ENCODE measurements around the gene SLU7. TPM values are rescaled to one million over a fixed set of nuclear protein-coding genes. Genes with fewer than 3 reads are reported as not detected.

The SLU7 gene
- total RNA-seq, 1 experiment from 2014 or later, result 42.3 TPM

DNA sequence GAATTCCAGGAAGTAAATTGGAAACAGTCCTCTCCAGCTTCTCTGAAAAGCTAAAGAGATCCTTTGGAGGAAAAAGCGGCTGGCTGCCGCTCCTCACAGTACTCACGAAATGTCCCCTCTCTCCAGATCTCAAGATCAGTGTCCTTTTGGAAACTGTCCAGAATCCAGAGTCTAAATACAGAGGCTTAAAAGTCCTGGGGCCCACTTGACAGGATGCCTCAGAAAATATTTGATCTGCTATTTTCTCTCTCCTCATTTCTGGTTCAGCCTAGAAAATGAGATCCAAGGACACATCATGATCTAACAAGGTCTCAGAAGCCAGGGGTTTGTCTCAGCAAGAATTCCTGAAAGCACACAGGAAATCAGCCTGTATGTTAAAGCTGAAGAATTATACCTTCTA, 55.7 kb downstream of the SLU7 start:
- Histone ChIP-seq H3K27me3 (no peaks in the 10 kb centered on the region), H3K4me3 (no peak overlapping the region), H3K36me3 (no peaks in the 10 kb centered on the region), H3K9me3 (no peaks in the 10 kb centered on the region)
- no peak for DNase-seq

GRCh38 chr5:160361624-160362228, 57.2 kb downstream of the SLU7 start:
- no peaks in the 10 kb centered on the region for H3K9me3 ChIP-seq
- no peak for DNase-seq
- no peaks in the 10 kb centered on the region for H3K36me3 ChIP-seq
- H3K27me3 ChIP-seq, result no peaks in the 10 kb centered on the region
- no peak overlapping the region for H3K4me3 ChIP-seq

- Histone ChIP-seq H3K36me3 (no peaks in the 10 kb centered on the region), H3K9me3 (no peaks in the 10 kb centered on the region), H3K27me3 (no peaks in the 10 kb centered on the region), H3K4me3 (no peak overlapping the region)
- no peak for DNase-seq
Observed at GRCh38 chr5:160360310-160360709, 58.6 kb downstream of the SLU7 start.

DNA sequence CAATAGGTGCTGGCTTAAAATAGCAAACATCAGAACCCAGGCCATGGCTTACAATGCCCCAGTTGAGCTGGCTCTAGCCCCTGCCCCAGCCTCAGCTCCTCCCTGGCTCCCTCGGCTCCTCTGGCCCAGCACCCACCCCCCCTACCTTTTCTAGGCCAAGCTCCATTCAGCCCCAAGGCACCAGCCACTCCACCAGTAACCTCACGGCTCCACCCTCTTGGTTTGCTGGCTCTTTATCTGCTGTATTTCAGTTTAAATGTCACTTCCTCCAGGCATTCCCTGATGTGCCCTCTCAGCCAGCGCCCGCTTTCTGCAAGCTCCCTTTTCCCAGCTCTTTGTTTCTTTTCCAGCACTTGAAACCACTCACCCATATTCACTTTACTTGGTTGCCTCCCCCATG, 59.1 kb downstream of the SLU7 start:
- Histone ChIP-seq H3K9me3 (no peaks in the 10 kb centered on the region), H3K36me3 (no peaks in the 10 kb centered on the region), H3K4me3 (no peak overlapping the region), H3K27me3 (no peaks in the 10 kb centered on the region)
- no peak for DNase-seq

DNA sequence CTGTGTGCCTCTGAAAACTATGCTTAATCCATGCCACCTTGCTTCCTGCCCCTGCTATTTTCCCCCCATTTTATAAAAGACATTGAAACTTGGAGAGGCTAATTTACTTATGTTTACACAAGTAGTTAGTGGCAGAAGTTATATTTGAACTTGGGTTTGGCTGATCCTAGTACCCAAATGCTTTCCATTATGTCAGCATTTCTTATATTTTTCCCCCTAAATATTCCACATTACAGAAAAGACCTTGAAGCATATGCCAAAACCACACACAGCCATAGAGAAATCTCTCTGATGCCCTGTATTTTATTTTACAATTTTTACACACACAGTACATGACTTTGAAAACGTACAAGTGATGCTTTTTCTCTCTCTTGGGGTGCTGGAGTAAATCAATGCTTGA, 59.6 kb downstream of the SLU7 start:
- Histone ChIP-seq H3K27me3 (no peaks in the 10 kb centered on the region), H3K36me3 (no peaks in the 10 kb centered on the region)
- no peak for DNase-seq

GRCh38 chr5:160357861-160358411, 60.9 kb downstream of the SLU7 start:
- Histone ChIP-seq H3K4me3 (no peak overlapping the region), H3K27me3 (no peaks in the 10 kb centered on the region), H3K9me3 (no peaks in the 10 kb centered on the region), H3K36me3 (no peaks in the 10 kb centered on the region)
- DNase-seq, result no peak

More for the DNA sequence above, 59.6 kb downstream of the SLU7 start:
- Histone ChIP-seq H3K4me3 (no peak overlapping the region), H3K9me3 (no peaks in the 10 kb centered on the region)

- Histone ChIP-seq H3K9me3 (no peaks in the 10 kb centered on the region), H3K27me3 (no peaks in the 10 kb centered on the region), H3K36me3 (no peaks in the 10 kb centered on the region), H3K4me3 (no peak overlapping the region)
- DNase-seq, result no peak
Observed at GRCh38 chr5:160357394-160357793, 61.5 kb downstream of the SLU7 start.

DNA sequence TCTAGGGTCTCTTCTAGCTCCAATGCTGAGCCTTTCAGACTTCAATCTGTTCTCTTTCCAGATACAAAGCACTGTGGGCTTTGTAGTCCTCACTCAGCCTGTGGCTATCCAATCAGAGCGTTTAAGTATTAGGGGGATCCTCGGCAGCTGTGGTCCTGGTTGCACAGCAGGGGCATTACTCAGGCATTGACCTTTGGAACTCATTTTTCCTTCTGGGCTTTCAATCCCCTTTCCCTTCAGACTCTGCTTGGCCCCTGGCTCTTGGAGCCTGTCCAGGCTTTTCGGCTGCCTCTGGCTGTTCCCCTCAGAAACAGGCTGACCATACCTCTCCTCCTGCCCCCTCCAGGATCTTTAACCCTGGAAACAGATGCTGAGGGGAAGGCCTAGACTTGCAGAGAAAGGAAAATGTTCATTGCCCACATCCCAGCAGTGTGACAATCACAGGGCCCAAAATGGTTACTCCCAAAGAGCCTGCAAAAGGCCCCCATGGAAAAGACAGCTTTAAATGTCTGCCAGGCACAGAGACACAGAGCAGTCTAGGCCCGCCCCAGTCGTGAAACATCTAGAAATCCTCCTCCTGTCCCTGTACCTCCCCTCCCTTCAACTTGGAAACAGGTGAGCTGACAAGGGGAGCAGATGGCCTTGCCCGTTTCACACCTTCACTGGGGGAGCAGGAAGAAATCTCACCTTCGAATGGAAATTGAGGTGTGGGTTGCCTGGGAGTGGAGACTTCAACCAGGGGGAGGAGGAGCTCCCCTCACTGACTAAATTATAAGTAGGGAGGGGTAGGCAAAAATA, 62.1 kb downstream of the SLU7 start:
- no peak for DNase-seq
- Histone ChIP-seq H3K27me3 (no peaks in the 10 kb centered on the region), H3K36me3 (no peaks in the 10 kb centered on the region), H3K4me3 (no peak overlapping the region), H3K9me3 (no peaks in the 10 kb centered on the region)

DNA sequence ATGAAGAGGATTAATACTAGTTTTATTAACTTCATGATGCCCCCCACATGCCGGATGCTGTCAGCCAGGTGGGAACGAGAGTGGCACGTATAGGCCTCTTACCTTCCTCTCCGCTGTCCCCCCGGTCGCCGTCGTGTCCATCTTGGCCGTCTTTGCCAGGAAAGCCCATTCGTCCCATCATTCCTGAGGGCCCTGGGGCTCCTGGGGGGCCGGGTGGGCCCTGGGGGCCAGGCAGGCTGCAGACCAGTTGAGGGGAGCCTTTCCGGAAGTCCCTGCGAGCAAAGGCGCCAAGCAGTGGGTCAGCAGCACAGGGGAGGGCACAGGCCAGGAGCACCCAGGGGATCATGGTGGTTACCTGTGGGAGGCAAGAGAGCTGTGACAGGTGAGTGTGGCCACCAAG, 64.2 kb downstream of the SLU7 start:
- Histone ChIP-seq H3K36me3 (no peaks in the 10 kb centered on the region), H3K4me3 (no peak overlapping the region), H3K9me3 (no peaks in the 10 kb centered on the region), H3K27me3 (no peaks in the 10 kb centered on the region)
- no peak for DNase-seq

DNA sequence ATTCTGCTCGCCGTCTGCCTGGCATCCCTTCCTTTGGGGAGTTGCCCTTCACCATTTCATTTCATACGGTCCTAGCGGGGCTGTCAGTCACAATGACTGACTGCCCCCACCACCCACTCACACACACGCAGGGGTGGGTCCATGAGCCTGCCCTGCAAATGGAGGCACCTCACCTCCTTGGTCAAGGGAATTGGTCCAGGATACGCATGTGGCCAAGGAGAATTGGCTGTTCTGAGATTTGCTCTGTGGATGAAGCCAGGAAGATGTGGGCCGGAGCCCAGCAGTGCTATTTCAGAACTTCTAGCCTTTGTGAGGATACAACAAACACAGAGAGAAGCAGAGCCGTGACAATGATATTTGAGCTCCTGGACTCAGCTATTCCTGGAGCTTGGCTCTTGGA, 65.5 kb downstream of the SLU7 start:
- no peaks in the 10 kb centered on the region for H3K9me3 ChIP-seq
- no peak overlapping the region for H3K4me3 ChIP-seq
- H3K36me3 ChIP-seq, result no peaks in the 10 kb centered on the region
- H3K27me3 ChIP-seq, result no peaks in the 10 kb centered on the region
- DNase-seq, result peak; percentile 40

DNA sequence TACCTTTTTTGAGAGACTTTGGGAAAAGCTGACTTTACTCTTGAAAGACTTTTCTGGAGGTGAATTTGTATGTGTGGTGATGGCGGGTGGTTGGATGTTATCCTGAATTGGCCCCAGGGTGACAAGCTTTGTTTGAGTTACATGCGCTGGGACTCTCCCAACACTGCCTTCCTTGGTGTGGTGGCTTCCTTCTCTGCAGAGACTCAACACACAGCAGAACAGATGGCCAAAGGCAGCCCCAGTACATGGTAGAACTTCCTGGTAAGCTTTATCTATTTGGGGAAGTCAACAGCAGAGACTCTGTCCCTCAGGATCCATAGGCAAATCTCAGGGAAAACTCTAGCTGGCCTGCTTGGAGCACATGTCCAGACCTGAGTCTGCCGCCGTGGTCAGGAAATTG, 66.6 kb downstream of the SLU7 start:
- no peak for DNase-seq
- Histone ChIP-seq H3K36me3 (no peaks in the 10 kb centered on the region), H3K27me3 (no peaks in the 10 kb centered on the region), H3K4me3 (no peak overlapping the region), H3K9me3 (no peaks in the 10 kb centered on the region)

Other genes with a start within 250 kb of the SLU7 start
- 2.6 and 3.9 TPM in 2 replicates for gene FABP6, start 189.6 kb downstream of the SLU7 start, total RNA-seq (2014; rRNA removed; shearing (Covaris generic); ENCODE audit: low replicate concordance)
- gene CCNJL, start 106.5 kb downstream of the SLU7 start, total RNA-seq (2014; rRNA removed; shearing (Covaris generic); ENCODE audit: low replicate concordance), result 0.16 and 8.6 TPM in 2 replicates
- 1.2 TPM in 1 of 2 replicates, not detected in the other for gene C1QTNF2, start 48.5 kb downstream of the SLU7 start, total RNA-seq (2014; rRNA removed; shearing (Covaris generic); ENCODE audit: low replicate concordance)
- 4.9 and 6.3 TPM in 2 replicates for gene FAM200C, start 19.0 kb downstream of the SLU7 start, total RNA-seq (2014; rRNA removed; shearing (Covaris generic); ENCODE audit: low replicate concordance)
- gene PTTG1, start 2.8 kb upstream of the SLU7 start, total RNA-seq (2014; rRNA removed; shearing (Covaris generic); ENCODE audit: low replicate concordance), result 567 and 761 TPM in 2 replicates